Rectal smooth muscle tissue (tissue), 1 donor: ENCODE data around the gene CHST8.
"Not testable (repeated sequence)": the region's sequence is repeated elsewhere in the genome, so short reads cannot be mapped to it uniquely, and the experiment has no call there.

Source experiments
- H3K27ac ChIP-seq: one replicate; pipeline ENCODE4 v1.7.0; 2013; ENCODE audit warnings: low read depth, low read length, inconsistent platforms
- H3K27me3 ChIP-seq: one replicate; pipeline ENCODE4 v1.7.0; 2013; ENCODE audit warnings: low read length; ENCODE audit not compliant: control insufficient read depth, insufficient read depth
- H3K36me3 ChIP-seq: one replicate; pipeline ENCODE4 v1.7.0; 2013; ENCODE audit warnings: low read length; ENCODE audit not compliant: control insufficient read depth, insufficient read depth
- H3K4me1 ChIP-seq: one replicate; pipeline ENCODE4 v1.7.0; 2013; ENCODE audit warnings: low read length; ENCODE audit not compliant: control insufficient read depth, insufficient read depth
- H3K4me3 ChIP-seq: one replicate; pipeline ENCODE4 v1.7.0; 2013; ENCODE audit warnings: low read length
- H3K9ac ChIP-seq: one replicate; pipeline ENCODE4 v1.7.0; 2013; ENCODE audit warnings: low read length

Gene CHST8

DNA sequence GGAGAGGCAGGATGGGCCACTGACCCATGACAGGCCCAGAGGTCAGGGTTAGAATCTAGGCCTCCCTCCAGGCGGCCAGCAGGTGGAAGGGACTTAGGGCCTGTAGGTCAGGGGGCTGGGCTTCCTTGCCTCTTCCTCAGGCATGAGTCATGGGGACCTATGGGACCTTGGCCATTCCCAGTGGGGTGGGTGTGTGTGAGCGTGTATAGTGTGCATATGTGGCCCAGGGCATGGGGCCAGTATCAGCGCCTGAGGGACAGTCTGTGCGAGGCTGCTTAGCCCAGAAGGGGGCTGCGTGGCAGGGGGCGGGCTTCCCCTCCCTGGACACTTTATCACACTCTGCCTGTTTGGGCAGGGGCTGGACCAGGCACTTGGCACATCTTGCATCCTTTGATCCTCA, 188.2 kb downstream of the CHST8 start:
- no peaks in the 10 kb centered on the region for H3K27me3 ChIP-seq
- peaks cover 9% of the 10 kb centered on the region for H3K4me1 ChIP-seq
- peaks cover 4% of the 10 kb centered on the region for H3K36me3 ChIP-seq
- no peak overlapping the region for H3K27ac ChIP-seq
- H3K4me3 ChIP-seq, result no peak overlapping the region
- H3K9ac ChIP-seq, result no peak overlapping the region

DNA sequence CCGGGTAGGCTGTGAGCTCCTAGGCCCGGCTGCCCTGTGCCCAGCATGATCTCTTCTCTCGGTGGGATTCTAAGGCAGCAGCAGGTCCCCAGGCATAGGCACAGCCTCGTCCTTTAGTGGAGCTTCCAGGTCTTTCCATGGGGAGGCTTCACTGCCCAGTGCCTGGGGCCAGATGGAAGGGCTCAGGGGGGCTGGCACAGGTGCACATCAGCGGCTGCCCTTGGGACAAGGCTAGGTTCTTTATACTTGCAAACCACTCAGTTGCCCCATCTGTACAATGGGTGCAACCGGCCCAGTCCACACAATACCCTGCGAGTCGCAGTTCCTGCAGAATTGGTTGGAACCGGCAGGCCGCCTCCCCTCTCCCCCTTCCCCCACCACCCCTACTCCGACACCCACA, 189.1 kb downstream of the CHST8 start:
- H3K27me3 ChIP-seq, result no peaks in the 10 kb centered on the region
- H3K36me3 ChIP-seq, result peaks cover 4% of the 10 kb centered on the region
- H3K4me1 ChIP-seq, result peaks cover 4% of the 10 kb centered on the region
- no peak overlapping the region for H3K9ac ChIP-seq
- H3K4me3 ChIP-seq, result no peak overlapping the region
- no peak overlapping the region for H3K27ac ChIP-seq

DNA sequence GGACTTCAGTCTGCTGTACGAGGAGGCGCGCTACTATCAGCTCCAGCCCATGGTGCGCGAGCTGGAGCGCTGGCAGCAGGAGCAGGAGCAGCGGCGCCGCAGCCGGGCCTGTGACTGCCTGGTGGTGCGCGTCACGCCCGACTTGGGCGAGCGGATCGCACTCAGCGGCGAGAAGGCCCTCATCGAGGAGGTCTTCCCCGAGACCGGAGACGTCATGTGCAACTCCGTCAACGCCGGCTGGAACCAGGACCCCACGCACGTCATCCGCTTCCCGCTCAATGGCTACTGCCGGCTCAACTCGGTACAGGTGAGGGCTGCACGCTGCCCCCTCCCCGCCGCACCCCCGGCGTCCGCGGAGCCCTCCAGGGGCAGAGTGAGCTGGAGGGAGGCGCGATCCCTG, 189.5 kb downstream of the CHST8 start:
- Histone ChIP-seq H3K36me3 (peaks cover 4% of the 10 kb centered on the region), H3K4me1 (no peaks in the 10 kb centered on the region), H3K4me3 (no peak overlapping the region), H3K27me3 (no peaks in the 10 kb centered on the region), H3K27ac (no peak overlapping the region), H3K9ac (no peak overlapping the region)

DNA sequence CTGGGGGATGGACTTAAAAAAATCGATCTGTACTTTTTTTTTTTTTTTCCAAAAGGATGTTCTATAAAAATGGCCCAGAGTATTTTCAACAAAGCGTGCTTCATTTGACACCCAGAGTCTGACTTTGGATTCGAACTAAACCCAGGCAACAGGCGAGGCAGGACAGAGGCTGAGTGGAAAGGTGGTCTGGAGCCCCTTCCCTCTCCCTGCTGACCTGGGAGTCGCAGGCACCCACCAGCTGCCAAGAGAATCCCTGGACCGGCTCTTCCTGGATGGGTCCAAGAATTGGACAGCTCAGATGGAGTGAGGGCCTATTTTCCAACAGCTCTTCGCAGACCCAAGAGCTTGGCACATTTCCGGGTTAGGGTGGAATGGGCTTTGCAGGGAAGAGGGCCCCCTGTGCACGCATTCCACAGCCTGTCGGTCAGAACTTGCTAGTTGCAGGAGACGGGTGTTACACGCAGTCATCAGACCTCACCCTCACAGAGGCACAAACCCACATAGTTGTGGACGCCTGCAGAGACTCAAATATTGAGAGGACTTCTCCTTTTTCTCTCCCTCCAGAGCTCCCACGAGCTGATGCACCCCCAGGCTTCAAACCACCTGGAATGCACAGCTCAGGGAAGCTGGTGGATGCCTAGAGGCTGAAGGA, 190.1 kb downstream of the CHST8 start:
- no peak overlapping the region for H3K4me3 ChIP-seq
- H3K27ac ChIP-seq, result no peak overlapping the region
- no peak overlapping the region for H3K9ac ChIP-seq
- no peaks in the 10 kb centered on the region for H3K4me1 ChIP-seq
- H3K36me3 ChIP-seq, result peaks cover 4% of the 10 kb centered on the region
- no peaks in the 10 kb centered on the region for H3K27me3 ChIP-seq

DNA sequence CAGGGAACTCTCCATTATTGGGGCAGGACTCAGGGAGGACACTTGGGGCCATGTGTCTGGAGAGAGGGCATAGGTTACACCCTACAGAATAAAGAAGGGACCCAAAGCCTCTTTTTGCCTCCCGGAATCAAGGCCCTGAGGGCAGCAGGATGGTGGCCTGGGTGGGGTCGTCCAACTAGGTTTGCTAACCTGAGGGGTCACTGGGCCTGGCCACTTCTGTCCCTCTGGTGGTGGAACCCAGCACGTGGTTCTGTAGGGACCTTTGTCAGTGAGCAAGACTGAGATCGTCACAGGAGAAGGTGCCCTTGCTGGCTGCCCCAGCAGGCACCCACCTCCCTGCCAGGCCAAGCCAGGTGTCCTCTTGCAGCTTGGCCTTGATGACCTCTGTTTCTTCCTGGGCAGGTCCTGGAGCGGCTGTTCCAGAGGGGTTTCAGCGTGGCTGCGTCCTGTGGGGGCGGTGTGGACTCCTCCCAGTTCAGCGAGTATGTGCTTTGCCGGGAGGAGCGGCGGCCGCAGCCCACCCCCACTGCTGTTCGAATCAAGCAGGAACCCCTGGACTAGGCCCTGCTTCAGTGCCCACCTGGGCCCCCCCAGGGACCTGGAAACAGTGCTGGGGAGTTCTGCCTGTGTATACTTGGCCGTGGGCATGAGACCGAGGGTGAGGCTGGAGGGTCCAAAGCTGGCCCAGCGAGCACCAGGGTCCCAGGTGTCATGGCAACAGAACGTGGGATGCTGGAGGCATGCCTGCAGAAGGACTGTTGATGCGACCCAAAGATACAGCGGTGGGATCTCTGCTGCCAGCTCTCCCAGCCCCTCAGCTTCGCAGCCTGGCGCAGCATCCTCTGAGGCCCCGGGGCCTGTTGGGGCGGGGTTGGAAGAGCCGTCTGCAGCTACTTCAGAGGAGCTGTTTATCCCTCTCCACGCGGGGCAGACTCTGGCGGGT, 190.9 kb downstream of the CHST8 start:
- Histone ChIP-seq H3K36me3 (peaks cover 4% of the 10 kb centered on the region), H3K4me3 (no peak overlapping the region), H3K27me3 (no peaks in the 10 kb centered on the region), H3K9ac (no peak overlapping the region), H3K4me1 (no peaks in the 10 kb centered on the region), H3K27ac (no peak overlapping the region)

DNA sequence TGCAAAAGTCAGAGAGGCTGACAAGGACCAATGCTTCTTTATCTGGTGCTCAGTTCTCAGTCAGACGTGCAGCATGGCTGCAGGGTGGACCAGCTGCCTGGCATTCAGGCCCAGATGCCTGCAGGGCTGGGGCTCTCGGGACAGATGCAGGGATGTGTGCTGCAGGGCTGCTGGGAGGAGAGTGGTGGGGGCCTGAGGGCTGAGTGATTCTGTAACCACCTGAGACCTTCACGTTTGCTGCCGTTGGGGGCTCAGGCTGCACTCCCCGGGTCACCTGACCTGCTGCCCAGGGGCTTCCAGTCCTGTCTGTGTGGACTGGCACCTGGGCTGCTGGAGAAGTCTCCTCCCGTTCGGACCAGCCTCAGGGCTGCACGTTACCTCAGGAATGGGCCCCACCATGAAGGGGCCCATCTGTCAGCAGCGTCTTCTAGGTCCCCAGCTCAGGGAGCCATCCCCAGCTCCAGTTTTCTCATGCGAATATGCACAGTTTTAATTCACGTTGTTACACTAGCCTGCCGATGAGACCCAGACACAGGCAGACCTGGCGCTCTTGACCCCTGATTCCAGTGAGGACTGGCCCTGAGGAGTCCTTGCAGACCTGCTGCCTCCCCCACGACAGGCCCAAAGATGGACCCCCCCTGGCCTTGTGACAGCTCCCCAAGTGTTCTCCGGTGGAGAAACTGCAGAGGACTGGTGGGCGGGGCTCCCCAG, 191.8 kb downstream of the CHST8 start:
- no peak overlapping the region for H3K27ac ChIP-seq
- H3K27me3 ChIP-seq, result no peaks in the 10 kb centered on the region
- no peak overlapping the region for H3K4me3 ChIP-seq
- H3K9ac ChIP-seq, result no peak overlapping the region
- H3K36me3 ChIP-seq, result peaks cover 4% of the 10 kb centered on the region
- H3K4me1 ChIP-seq, result no peaks in the 10 kb centered on the region

DNA sequence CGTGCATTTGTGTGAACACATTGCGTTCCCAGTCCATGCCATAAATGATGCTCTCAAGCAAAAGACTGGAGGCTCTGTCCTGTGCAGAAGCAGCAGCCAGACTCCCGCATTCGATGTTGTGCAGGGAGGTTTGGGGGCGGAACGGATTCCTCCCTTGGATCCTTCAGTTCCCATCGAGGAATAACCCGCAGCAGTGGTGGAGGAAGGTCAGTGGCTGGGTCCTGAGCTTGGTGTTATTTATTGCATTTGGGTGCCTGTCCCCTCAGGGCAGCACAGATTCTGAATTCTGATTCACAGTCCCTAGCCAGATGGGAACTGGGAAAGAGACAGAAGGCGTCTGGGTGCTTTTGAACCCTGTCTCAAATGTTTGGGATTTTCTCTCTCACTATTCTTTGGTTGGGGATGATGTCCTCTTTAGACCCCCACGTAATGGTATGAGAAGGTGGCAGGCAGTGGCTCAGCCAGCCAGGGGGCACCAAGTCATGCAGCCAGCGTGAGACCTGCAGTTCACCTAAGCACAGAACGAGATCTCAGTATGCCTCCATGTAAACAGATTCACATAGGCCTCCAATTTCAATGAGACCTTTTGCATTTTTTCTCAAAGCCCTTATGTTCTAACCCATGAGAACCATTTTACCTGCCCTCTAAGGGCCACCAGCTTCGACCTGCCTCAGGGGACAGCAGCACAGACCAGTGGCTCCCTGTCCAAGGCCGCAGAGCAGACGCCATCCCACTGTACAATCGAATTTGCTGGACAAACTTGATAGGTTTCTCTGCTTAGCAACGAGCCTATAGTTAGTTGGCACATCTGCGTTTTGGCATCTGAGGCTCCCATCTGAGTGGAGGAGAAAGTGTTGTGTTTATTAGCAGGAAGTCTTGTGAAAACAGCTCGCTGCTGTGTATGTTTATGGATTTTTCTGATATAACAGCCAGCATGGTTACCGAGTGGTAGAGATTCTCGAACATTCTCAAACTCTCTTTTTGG, 192.7 kb downstream of the CHST8 start:
- H3K4me3 ChIP-seq, result no peak overlapping the region
- no peak overlapping the region for H3K9ac ChIP-seq
- no peaks in the 10 kb centered on the region for H3K27me3 ChIP-seq
- H3K4me1 ChIP-seq, result no peaks in the 10 kb centered on the region
- H3K36me3 ChIP-seq, result peaks cover 4% of the 10 kb centered on the region
- no peak overlapping the region for H3K27ac ChIP-seq

DNA sequence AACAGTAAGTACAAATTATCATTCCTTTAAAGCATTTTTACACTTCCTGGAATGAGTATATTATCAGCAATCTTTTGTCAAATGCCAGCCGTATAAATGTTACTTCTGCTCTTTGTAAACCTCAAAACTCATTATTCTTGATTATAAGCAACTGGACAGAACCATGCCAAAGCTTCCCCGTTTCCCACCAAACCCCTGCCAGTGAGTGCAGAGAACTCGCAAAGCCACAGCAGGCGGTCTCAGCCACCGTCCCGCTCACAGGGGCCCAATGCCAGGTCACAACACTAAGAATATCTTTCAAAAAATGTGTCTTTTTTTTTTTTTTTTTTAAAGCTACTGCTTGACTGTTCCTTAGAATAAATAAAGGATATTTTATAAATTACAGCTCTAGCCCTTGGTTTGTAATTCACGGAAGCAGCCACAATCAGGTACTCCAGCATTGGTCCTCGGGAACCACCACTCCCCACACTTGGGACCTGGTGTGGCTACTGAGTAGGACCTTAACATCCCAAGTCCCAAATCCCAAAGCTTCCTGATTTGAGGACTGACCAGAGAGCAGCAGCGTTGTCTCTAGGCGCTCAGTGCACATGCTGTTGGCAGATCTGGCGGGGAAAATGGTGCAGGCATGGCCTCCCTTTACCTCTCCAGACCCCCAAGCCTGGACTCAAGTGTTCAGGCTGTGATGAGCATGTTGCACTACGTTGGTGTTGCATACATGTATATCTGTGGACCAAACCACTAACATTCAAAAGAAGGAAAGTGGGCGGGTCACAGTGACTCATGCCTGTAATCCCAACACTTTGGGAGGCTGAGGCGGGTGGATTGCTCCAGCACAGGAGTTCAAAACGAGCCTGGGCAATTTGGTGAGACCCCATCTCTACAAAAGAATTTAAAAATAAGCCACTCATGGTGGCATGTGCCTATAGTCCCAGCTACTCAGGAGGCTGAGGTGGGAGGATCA, 193.9 kb downstream of the CHST8 start:
- no peaks in the 10 kb centered on the region for H3K27me3 ChIP-seq
- H3K27ac ChIP-seq, result no peak overlapping the region
- H3K9ac ChIP-seq, result no peak overlapping the region
- no peaks in the 10 kb centered on the region for H3K4me1 ChIP-seq
- peaks cover 3% of the 10 kb centered on the region for H3K36me3 ChIP-seq
- H3K4me3 ChIP-seq, result no peak overlapping the region

DNA sequence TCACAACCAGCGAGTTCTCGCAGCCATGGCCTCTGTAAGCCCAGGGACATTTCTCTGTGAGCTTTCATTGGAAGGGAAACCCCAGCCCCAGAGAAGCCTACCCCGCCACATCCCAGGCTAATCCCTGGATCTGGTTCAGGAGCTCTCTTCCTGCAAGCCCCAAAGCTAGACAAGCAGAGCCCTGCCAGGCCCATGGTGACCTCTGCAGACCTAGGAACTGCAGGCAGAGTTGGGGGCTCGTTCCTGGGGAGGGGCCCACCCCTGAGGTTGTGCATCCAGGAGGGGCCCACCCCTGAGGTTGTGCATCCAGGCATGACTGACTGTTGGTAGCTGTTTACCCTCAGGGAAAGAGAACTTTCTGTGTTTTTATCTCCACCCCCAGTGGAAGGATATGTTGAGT, 196.7 kb downstream of the CHST8 start:
- Histone ChIP-seq H3K4me1 (no peaks in the 10 kb centered on the region), H3K27me3 (no peaks in the 10 kb centered on the region), H3K9ac (no peak overlapping the region), H3K36me3 (no peaks in the 10 kb centered on the region), H3K27ac (no peak overlapping the region), H3K4me3 (no peak overlapping the region)

DNA sequence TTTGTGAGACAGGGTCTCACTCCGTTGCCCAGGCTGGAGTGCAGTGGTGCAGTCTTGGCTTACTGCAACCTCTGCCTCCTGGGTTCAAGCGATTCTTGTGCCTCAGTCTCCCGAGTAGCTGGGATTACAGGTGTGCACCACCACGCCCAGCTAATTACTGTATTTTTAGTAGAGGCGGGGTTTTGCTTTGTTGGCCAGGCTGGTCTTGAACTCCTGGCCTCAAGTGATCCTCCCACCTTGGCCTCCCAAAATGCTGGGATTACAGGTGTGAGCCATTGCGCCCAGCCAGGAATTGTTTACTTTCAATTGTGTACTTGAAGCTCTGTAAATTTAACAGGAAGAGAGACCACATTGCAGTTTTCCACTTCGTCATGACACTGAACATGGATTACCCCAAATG, 197.3 kb downstream of the CHST8 start:
- not testable (repeated sequence) for H3K27ac ChIP-seq, H3K9ac ChIP-seq, H3K36me3 ChIP-seq, H3K4me1 ChIP-seq, H3K4me3 ChIP-seq, H3K27me3 ChIP-seq

DNA sequence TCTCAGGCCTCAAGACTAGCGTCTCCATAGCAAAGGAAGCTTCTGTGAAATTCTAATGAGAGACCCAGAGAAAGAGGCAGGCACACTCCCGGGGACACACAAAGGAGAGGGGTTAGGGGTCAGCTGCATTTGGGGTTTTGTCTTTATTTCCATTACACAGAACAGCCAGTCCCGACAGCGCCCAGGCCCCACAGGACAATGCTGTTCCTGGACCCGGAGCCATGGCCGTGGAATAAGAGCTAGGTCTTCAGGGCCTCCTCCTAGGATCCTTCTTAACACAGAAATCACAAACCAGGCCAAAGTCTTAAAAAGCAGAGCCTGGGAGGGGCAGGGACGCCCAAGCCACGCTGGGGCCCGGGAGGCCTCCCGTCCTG, 197.7 kb downstream of the CHST8 start:
- H3K4me3 ChIP-seq, result peak overlapping the region; percentile 58
- no peaks in the 10 kb centered on the region for H3K27me3 ChIP-seq
- H3K27ac ChIP-seq, result no peak overlapping the region
- H3K4me1 ChIP-seq, result no peaks in the 10 kb centered on the region
- no peaks in the 10 kb centered on the region for H3K36me3 ChIP-seq
- no peak overlapping the region for H3K9ac ChIP-seq
